Suprapubic skin (tissue), 4 donors: ENCODE results near the gene SYNE3.

Source experiments
- EP300 ChIP-seq: sonication (generic); formaldehyde crosslinking; IDR thresholded peaks from one replicate; pipeline ENCODE4 v1.6.1; 2017; ENCODE audit warnings: antibody characterized with exemption
- POLR2AphosphoS5 ChIP-seq, 3 donors: sonication (generic); formaldehyde crosslinking; IDR thresholded peaks; one replicate each; pipeline ENCODE4 v1.6.1; 2017; ENCODE audit warnings: antibody characterized with exemption in 3 of 3
- TF ChIP-seq, protein P1 (sequence below), 2 donors: fragments of 200-600 bp in 1 of 2; fragments of 450-650 bp in 1 of 2; sonication (generic) in 1 of 2; IDR thresholded peaks; one replicate each; pipeline ENCODE4 v1.5.1; 2016 to 2019; ENCODE audit warnings: antibody characterized with exemption in 2 of 2, mild to moderate bottlenecking in 1 of 2, moderate library complexity in 1 of 2

DNA sequence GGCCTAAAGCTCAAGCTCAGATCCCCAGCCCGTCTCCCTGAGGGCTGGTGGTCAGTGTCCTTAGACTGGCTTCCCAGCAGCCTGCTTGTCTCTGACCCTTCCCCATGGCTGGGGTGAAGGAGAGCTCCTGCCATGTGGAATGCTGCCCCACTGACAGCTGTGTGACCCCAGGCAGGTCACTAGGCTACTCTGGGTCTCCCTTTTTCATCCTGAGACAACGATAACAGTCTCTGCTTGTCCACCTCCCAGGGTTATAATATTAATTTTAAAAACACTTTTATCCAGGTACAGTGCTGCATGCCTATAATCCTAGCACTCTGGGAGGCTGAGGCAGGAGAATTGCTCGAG is 47.3 kb downstream of the SYNE3 start:
- TF ChIP-seq, protein P1, sequence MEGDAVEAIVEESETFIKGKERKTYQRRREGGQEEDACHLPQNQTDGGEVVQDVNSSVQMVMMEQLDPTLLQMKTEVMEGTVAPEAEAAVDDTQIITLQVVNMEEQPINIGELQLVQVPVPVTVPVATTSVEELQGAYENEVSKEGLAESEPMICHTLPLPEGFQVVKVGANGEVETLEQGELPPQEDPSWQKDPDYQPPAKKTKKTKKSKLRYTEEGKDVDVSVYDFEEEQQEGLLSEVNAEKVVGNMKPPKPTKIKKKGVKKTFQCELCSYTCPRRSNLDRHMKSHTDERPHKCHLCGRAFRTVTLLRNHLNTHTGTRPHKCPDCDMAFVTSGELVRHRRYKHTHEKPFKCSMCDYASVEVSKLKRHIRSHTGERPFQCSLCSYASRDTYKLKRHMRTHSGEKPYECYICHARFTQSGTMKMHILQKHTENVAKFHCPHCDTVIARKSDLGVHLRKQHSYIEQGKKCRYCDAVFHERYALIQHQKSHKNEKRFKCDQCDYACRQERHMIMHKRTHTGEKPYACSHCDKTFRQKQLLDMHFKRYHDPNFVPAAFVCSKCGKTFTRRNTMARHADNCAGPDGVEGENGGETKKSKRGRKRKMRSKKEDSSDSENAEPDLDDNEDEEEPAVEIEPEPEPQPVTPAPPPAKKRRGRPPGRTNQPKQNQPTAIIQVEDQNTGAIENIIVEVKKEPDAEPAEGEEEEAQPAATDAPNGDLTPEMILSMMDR (IDR thresholded peaks at IDR 0.05) = no peak
- TF ChIP-seq EP300 (no peak), POLR2AphosphoS5 (IDR thresholded peaks at IDR 0.05) (no peak)
